IPS DF 4.7 (cell line): ENCODE measurements around the gene ATOH8.

Experiments used
- DNase-seq: peaks from one replicate; pipeline ENCODE4 v3.0.0-alpha.2; 2013; ENCODE audit warnings: low spot score; ENCODE audit errors: extremely low read depth

ATOH8 gene

DNA sequence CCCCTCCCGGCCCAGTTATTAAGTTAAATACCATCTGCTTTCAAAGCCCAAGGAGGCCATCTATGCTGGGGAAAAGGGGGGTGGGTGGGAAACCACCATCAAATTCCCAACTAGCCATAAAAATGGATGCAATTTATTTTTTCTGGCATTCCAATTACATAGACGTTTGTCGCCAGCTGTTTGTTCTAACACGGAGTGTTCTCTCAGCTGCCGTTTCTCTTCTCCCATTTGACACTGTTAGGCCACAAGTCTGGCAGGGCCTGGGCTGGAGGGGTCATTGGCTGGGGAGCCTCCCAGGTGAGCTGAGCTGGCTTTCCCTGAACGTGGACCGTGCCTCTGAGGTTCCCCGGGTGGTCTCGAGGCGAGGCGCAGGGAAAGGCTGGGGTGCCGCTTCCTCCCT, 16.6 kb downstream of the ATOH8 start:
- no peak for DNase-seq

DNA sequence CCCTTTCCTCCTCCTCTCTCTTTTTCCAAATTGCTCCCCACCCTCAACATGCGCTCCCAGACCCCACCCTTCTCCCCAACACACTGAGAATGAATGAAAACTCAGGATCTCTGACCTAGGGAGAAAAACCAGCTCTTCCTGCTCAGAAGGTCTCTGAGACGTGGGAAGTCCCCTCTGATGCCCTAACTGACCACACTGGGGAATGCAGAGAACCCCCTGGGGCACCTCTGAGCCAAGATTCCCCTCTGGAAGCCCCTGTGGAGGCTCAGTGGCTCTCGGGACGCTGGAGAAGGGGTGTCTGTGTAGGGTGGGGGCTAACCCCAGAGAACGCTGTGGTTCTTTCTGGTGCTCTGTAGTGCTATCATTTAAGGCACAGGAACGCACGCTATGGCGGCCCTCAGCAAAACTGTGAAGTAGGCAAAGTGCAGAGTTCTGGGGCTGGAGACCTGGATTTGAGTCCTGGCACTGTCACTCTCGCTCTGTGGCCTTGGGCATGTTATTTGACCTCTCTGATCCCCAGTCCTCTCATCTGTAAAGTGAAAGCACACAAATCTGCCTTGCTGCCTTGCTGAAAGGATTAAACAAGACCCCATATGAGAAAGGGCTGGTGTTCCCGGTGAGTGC, 17.1 kb downstream of the ATOH8 start:
- no peak for DNase-seq

DNA sequence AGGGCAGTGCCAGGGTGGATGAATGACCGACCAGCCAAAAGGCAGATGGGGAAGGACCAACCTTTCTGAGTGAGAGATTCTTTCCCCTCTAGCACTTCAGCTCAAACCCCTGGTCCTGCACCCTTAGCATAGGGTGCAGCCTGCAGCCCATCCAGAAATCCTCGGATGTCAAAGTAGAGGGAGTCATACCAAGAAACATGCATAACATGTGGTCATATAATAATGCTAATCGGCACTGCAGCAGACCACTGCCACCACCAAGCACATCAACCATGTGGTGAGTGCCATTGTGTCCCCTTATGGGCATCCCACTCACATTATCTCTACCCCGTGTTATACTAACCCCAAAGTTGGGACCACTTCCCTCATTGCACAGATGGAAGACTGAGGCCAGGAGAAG, 17.7 kb downstream of the ATOH8 start:
- no peak for DNase-seq

DNA sequence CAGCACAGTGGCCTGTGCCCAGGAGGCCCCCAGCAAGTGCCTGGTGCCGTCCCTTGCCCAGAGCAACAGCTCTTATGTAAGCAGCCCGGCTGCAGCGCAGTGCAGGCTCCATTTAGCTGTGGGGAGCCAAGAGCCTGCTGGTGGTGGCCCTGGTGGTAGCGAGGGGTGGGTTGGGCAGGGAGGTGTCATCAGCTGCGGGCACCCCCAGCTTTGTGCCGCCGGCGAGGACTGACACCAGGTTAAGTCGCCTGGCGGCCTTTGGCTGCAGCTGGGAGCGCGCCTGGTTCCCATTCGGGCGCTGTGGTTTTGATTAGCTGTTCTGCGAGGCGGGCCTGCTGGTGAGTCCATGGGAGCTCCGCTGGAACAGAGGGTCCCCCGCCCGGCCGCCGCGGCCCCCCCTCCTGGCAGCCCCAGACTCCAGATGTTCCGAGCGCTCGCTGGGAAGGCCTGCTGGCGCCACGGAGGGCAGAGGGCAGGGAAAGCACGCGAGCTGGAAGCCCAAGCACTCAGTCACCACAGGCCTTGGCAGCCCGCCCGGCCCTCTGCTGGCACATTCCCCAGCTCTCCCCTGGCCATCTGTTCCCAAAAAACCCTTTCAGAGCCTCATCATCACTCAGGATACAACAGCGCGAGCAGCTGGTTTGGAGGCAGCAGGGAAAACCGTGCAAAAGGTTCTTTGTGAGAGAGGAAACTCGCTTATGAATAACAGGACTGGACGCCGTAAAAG, 18.4 kb downstream of the ATOH8 start:
- DNase-seq: no peak

DNA sequence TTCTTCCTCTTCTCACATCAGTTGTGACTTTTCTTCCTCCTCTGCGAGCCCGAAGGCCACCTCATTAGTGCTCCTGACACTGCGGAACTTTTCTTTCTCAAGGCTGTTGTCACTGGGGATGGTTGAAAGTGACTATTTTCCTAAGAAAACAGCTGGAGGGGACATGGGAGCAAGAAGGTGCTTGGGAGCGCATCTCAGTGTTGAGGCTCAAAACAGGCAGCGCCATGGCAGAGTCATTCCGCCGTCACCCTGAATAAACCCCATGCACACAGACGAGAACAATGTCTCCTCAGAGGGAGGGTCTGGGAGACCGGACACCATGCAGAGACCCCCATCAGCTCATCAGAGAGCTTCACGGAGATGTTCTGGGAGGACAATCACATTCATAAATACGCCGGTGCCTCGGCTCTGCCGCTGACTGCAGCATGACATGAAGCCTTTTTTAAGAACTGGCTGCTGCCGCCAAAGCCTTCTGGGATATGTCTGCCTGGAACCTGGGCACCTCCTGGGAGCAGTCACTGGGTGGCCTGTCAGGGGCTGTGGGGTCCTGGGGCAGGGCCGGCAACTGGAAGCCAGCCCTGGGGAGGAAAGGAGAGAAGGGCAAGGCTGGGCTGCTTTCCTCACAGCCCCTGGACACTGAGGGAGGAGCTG, 19.2 kb downstream of the ATOH8 start:
- no peak for DNase-seq

DNA sequence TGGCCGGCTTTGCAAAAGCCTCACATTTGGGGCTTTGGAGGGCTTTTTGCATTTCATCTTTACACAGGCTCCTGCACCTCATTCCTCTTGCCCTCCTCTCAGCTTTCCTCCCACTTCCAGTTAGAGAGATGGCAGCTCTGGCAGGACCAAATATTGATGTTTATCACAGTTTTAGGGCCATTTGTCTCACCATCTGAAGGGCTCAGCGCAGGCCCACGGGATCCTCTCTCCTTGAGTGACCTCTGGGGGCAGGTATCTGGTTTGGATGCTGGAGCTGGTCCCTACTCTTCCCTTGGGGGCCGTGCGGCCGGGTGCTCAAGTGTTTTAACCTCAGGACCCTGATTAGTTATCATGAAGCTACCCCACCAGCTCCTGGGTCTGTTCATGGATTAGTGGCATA, 19.9 kb downstream of the ATOH8 start:
- DNase-seq: no peak

DNA sequence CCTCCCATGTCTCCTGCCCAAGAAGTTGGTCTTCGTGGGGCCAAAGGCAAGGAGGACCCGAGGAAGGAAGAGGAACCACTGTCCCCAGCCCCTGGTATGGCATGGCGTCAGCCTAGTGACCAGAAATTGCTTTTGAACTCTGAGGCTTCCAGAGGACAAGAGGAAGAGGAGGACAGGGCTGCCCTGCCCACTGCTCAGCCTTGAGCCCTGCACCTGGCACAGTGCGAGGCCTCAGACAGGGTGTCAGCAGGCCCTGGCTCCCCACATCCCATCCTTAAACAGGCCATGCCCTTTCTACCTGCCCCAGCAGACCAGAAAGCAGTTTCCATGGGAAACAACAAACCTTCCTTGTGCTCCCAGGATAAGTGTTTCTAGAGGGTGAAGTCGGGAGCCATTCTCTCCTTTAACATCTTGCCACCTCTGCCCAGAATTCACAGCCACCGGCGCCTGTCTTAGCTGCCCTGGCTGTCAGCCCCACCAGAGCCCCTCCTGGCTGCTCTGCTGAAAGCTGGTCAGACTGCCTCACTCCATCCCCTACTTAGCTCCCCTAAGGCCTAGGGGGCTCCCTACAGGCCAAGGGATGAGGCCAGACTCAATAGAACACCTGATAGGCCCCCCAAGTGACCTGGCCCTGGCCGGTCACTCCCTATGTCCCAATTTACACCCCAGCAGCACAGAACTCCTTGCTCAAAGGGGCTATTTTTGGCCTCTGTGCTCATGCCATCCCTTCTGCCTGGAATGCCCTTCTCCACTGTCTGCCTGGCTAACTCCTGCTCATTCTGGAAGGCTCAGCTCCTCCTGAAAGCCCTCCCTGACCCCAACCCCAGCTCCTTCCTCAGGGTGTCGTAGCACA, 20.6 kb downstream of the ATOH8 start:
- no peak for DNase-seq

DNA sequence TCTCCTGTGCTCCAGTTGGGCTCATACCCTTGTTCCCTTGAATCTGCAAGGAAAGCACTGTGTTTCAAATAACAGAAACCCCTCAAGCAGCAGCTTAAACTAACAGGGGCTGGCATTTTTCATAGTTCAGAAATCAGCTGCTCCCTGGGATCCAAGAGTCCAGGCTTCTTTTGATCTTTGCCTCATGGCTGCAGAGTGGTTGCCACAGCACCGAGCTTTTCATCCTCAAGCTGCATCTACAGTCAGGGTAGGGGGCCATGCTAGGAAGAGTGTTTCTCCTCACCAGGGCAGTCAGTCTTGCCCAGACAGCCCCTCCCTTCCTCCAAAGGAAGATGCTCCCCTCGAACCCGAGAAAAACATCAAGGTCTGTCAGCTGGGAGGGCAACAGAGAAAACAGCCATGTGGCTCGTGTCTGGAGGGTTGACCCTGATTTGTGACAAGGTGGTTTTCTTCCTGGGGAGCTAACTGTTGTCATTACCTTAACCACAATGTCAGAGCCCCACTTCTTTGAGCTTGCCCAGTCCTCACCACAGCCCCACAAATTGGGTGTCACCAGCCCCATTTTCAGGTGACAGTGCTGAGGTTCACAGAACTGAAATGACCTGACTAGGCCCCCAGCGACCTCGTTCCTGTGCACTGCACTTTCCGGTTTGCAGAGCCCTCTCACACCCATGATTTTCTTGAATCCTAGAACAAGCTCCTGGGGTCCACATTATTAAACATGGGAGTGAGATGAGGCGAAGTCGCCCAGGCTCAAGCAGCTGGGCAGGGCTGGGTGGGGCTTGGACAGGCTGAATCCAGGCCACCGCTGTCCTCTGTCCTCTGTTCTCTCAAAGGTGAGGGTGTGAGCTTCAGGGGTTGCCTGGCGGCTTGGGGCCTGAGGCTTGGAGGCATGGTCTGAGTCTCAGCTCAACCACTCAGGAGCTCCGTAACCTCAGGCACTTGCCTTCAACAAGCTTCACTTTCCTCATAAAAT, 21.9 kb downstream of the ATOH8 start:
- no peak for DNase-seq

DNA sequence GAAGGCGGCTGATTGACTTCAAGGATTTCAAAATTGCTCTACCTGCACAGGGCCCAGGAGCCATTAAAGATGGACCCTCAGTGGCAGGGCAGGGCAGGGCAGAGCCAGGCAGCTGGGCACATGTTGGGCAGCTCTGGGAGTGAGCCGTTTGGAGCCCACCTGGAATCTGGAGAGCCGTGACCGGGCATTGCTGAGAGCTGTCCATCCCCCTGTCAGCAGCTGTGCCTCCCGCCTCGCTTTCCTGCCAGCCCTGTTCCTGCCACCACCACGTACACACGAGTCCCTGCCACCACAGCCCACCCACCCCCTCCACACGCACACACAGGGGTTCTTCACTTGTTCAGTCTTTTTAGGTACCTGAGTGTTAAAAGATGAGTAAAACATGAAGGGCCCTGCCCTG, 22.9 kb downstream of the ATOH8 start:
- DNase-seq: no peak

DNA sequence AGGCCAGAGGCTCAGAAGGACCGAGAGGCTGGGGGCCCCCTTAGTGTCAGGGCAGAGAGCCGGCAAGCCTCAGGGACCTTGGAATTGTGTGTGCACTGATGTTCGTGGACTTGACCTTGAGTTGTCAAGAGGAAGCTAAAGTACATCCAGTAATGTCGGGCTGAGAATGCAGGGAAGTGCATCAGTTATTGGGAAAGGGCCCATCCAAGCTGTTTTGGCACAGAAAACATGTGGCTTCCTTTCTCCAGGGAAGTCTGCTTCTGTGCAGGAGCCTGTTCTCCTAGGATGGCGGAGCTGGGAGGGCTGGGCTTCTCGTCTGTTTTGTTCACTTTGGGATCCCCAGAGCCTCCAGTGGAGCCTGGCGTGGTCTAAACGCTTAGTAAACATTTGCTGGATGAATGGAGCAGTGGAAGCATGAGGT, 23.7 kb downstream of the ATOH8 start:
- no peak for DNase-seq

DNA sequence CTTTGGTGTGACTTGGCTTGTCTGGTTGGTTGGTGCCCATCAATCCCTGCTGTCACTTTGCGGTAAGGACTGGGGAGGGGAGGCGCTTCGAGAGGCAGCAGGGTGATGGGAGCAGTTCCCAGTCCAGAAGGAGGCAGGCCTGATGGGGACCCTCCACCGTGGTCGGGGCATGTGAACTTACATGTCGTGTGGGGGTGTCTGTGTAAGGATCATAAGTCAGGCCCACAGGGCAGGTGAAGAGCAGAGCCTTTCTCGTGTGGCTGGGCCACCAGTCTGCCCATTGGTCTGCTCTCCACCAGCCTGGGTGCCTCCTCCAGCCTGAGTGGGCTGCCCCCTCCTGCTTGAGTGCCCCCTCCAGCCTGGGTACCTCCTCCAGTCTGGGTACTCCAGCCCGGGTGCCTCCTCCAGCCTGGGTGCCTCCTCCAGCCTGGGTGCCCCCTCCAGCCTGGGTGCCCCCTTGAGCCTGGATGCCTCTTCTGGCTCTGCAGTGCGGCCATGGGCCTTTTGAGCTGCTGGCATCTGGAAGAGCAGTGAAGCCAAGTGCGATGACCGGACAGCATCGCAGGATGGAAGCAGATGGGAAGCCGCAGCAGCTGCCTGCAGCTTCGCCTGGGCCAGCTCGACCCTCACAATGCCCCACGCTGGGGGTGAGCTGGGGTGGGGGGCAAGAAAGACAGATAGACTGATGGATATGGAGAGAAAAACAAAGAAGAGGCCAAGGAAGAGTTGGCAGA, 25.0 kb downstream of the ATOH8 start:
- no peak for DNase-seq

DNA sequence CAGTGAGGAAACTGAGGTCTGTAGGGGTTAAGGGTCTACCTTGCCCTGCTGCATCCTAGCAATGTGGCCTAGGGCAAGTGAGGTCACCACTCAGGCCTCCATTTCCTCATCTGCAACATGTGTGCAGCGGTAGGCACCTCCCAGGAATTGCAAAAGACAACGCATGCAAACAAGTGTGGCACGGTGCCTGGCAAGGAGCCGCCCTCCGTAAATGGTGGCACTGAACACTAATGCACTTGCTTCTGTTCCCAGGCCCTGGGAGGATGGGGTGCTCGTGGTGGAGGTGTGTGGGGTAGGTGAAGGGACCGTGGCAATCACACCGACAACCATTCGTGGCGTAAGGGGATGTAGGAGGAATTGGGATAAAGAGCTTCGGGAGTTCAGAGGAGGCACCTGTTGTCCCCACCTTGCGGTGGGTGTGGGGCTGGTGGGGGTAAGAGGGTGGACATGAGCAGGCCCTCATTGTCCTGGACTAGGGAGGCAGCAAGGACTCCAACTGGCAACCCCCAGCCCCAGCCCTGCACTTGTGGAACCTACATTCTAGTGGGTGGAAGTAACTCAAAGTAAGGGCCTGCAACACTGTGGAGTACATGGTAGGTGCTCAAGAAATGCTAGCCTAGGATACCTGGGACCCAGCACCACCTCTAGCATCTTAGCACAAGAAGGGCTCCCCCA, 26.0 kb downstream of the ATOH8 start:
- no peak for DNase-seq

DNA sequence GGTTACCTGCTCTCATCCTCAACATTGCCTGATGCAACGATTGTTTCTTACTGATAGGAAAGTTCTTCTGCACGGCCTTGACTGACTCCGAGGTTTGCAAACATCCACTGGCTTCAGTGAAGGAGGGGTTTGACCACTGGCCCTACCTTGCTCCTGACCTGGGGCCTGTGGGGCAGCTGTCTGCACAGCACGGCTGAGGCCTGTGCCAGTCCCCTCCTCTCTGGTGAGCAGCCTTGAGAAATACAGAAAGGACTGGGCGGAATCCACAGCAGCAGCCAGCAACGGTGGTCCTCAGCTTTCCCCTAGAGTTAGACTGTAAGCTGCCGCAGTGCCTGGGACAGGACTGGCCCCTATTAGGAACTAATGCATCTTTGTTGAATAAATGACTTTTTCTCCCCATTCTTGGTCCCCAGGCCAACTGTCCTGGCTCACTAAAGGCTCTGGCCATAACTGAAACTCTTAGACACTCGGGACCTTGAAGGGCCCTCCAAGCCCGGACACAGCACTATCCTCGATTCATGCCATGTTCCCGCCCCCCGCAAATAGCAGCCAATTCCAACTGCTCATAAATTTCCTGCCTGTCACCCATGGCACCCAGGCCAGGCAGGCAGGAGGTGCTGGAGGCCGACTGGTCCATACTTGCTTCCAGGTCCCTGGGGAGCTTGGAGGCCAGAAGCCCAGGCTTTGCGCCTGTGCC, 26.7 kb downstream of the ATOH8 start:
- DNase-seq: no peak

DNA sequence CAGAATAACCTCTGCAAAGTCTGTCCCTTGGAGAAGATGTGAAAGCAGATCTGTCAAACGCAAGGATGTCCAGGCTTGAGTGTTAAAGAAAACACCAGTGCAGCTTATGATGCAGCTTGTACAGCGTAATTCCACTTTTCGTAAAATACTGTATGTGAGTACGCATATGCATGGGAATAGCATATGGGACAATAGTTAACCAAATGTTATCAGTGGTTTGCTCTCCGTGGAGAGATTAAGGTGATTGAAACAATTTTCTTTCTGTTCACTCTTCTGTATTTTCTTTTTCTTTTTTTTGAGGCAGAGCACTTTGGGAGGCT, 27.2 kb downstream of the ATOH8 start:
- no peak for DNase-seq

DNA sequence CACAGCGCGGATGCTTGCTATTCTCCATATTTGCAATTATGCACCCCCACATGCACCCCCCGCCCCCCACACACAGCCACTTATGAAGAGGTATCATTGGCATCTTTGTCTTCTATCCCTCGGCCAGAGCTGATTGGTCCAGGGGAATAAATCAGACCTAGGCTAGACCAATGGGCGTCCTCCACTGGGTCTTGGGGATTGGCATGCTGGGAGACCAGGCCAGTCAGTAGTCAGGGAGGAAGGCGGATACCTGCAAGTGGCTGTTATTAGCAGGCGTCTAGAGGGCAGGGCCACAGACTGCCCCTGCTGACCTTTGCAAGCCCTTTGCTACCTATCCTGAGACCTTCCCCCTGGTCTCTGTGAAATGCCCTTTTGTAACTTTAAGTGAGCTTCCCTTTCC, 30.0 kb downstream of the ATOH8 start:
- no peak for DNase-seq

DNA sequence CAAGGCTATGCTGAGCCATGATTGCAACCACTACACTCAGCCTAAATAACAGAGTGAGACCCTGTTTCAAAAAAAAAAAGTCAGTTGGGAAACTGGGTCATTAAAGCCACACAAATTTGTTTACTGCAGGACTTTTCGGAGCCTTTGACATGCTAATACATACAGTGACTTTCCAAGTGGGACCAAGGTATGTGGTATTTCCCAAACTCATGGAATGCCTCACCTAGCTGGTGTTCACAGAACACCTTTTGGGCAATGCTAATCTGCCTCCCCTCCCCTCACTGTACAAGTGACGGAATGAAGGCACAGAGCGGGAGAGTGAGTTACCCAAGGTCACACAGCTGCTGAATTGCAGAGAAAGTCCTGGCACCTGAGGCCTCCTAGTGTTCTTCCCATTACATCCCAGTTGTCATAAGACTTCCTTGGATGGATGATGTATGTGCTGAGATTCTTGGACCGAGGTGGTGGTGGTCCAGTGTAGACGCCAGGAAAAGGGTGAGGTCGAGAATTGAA, 30.7 kb downstream of the ATOH8 start:
- DNase-seq: no peak

DNA sequence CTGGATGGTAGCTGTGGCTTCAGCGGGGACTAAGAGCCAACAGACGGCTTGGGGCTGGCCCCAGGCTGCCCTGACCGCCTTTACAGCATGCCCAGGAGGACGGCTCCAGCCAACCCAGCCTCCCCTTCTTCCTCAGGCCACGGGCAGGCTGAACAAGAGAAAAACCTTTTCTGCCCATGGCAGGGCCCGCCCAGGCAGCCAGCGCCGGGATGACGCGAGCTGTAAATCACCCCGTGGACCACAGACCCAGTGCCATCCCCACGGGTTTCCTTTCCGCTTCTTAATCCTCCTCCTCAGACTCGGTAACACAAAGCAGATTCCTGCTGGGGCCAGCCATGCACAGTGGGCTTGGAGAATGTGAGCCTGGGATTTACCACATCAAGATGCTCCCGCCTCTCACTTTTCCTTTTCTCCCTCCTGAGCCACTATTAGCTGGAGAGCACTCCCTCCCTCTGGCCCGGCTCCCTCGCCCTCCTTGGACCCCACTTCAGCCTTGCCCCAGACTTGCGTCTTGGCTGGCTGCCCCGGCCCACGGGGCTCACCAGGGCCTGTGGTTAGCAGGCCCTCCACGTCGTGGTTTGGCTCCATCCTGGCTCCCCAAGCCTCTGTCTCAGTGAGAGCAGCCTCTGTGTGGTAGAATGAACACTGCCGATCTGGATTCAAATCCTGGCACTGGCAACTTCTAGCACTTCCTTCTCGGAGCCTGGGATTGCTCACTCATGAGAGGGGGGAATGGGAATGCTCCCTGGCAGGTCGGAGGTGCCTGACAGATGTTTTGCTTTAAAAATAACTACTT, 31.4 kb downstream of the ATOH8 start:
- no peak for DNase-seq

DNA sequence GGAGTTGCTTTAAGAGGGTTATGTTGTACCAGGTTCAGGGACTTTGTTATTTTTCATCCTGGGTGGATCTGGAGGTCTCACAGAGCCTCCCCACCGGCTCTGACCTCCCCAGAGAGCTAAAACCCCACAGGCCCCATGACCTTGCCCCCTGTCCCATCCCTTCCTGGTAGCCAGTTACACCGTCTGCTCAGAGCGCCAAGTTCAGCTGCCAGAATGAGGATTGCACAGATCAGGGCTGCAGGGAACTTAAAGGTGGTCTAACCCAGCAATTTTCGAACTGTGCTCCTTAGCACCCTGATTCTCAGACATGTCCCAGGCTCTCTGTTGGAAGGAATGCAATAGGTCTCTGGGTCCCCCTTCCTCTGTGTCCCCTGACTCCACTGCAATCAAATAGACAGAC, 32.1 kb downstream of the ATOH8 start:
- DNase-seq: no peak
